Mesenchymal stem cell (in vitro differentiated cells and primary cell): ENCODE data around the gene NANOG.
"Not testable (repeated sequence)": the region's sequence is repeated elsewhere in the genome, so short reads cannot be mapped to it uniquely, and the experiment has no call there.

Experiments
- DNase-seq: peaks from one replicate; pipeline ENCODE4 v3.0.0-alpha.2; 2013
- H2AFZ ChIP-seq: one replicate; pipeline ENCODE4 v1.6.1; 2013; ENCODE audit warnings: low read depth, mild to moderate bottlenecking, control low read depth, inconsistent platforms, low read length, moderate library complexity
- H2AK5ac ChIP-seq: 2 replicates; pipeline ENCODE4 v1.6.1; 2013; ENCODE audit warnings: low read length, moderate library complexity, mild to moderate bottlenecking, inconsistent platforms; ENCODE audit not compliant: severe bottlenecking
- H2BK120ac ChIP-seq: one replicate; pipeline ENCODE4 v1.6.1; 2013; ENCODE audit warnings: low read depth, mild to moderate bottlenecking, inconsistent platforms, low read length, moderate library complexity
- H2BK12ac ChIP-seq, 2 experiments: one replicate each; pipeline ENCODE4 v1.6.1; 2013; ENCODE audit warnings: inconsistent platforms in 2 of 2, low read length in 2 of 2, mild to moderate bottlenecking in 2 of 2, moderate library complexity in 2 of 2, control low read depth in 1 of 2
- H2BK15ac ChIP-seq: one replicate; pipeline ENCODE4 v1.6.1; 2013; ENCODE audit warnings: mild to moderate bottlenecking, low read depth, inconsistent platforms; ENCODE audit not compliant: poor library complexity, severe bottlenecking
- H2BK5ac ChIP-seq: 2 replicates; pipeline ENCODE4 v1.6.1; 2013; ENCODE audit warnings: low read depth, mild to moderate bottlenecking, low read length, control low read depth, inconsistent platforms; ENCODE audit not compliant: poor library complexity, severe bottlenecking
- H3K14ac ChIP-seq, 2 experiments: one replicate each; pipeline ENCODE4 v1.6.1; 2013; ENCODE audit warnings: inconsistent platforms in 2 of 2, low read length in 2 of 2, control low read depth in 1 of 2, mild to moderate bottlenecking in 1 of 2, moderate library complexity in 1 of 2
- H3K18ac ChIP-seq, 2 experiments: one replicate each; pipeline ENCODE4 v1.6.1; 2013; ENCODE audit warnings: inconsistent platforms in 2 of 2, low read length in 2 of 2, control low read depth in 1 of 2, low read depth in 1 of 2, mild to moderate bottlenecking in 1 of 2
- H3K23ac ChIP-seq, 2 experiments: one replicate each; pipeline ENCODE4 v1.6.1; 2013; ENCODE audit warnings: inconsistent platforms in 2 of 2, low read length in 2 of 2, mild to moderate bottlenecking in 2 of 2, moderate library complexity in 2 of 2, control low read depth in 1 of 2
- H3K27ac ChIP-seq: 2 replicates; pipeline ENCODE4 v1.5.1; 2013; ENCODE audit warnings: mild to moderate bottlenecking, moderate library complexity, low read length, control low read depth, inconsistent platforms; ENCODE audit not compliant: poor library complexity, severe bottlenecking
- H3K27me3 ChIP-seq, 2 experiments: 2 replicates each; pipeline versions ENCODE4 v1.6.1 to v1.7.0; 2013; ENCODE audit warnings: low read length in 2 of 2, mild to moderate bottlenecking in 2 of 2, moderate library complexity in 2 of 2, control low read depth in 1 of 2, inconsistent platforms in 1 of 2; ENCODE audit not compliant: control insufficient read depth in 1 of 2, insufficient read depth in 1 of 2
- H3K36me3 ChIP-seq, 2 experiments: 2 replicates each; pipeline versions ENCODE4 v1.6.1 to v1.7.0; 2013; ENCODE audit warnings: low read length in 2 of 2, control low read depth in 1 of 2, inconsistent platforms in 1 of 2, low read depth in 1 of 2, mild to moderate bottlenecking in 1 of 2; ENCODE audit not compliant: insufficient read depth in 2 of 2, control insufficient read depth in 1 of 2
- H3K4ac ChIP-seq, 2 experiments: one replicate each; pipeline ENCODE4 v1.6.1; 2013; ENCODE audit warnings: inconsistent platforms in 2 of 2, low read length in 2 of 2, mild to moderate bottlenecking in 2 of 2, moderate library complexity in 2 of 2, control low read depth in 1 of 2, low read depth in 1 of 2
- H3K4me1 ChIP-seq: 2 replicates; pipeline ENCODE4 v1.6.1; 2013; ENCODE audit warnings: low read depth, low read length, control low read depth; ENCODE audit not compliant: control insufficient read depth, insufficient read depth
- H3K4me2 ChIP-seq: 2 replicates; pipeline ENCODE4 v1.6.1; 2013; ENCODE audit warnings: low read length, mild to moderate bottlenecking, inconsistent platforms; ENCODE audit not compliant: poor library complexity, severe bottlenecking
- H3K4me3 ChIP-seq, 2 experiments: 2 replicates each; pipeline versions ENCODE4 v1.5.1 to v1.7.0; 2013; ENCODE audit warnings: low read length in 2 of 2, mild to moderate bottlenecking in 2 of 2, control low read depth in 1 of 2, low read depth in 1 of 2; ENCODE audit not compliant: insufficient read depth in 1 of 2
- H3K79me1 ChIP-seq: replicated peaks from 2 replicates; pipeline ENCODE4 v1.6.1; 2013; ENCODE audit warnings: mild to moderate bottlenecking, control low read depth, low read length, inconsistent platforms; ENCODE audit not compliant: poor library complexity, severe bottlenecking
- H3K9ac ChIP-seq: 2 replicates; pipeline ENCODE4 v1.7.0; 2013; ENCODE audit warnings: mild to moderate bottlenecking, low read length, moderate library complexity
- H3K9me3 ChIP-seq: 2 replicates; pipeline ENCODE4 v1.7.0; 2013; ENCODE audit warnings: mild to moderate bottlenecking, low read length; ENCODE audit not compliant: control insufficient read depth
- H4K8ac ChIP-seq: one replicate; pipeline ENCODE4 v1.6.1; 2013; ENCODE audit warnings: inconsistent platforms, mild to moderate bottlenecking, low read length, moderate library complexity
- H4K91ac ChIP-seq: one replicate; pipeline ENCODE4 v1.6.1; 2013; ENCODE audit warnings: mild to moderate bottlenecking, low read length, inconsistent platforms
- WGBS: methylation state at CpG from one replicate; pipeline ENCODE4 v1.1.7; 2013; ENCODE audit warnings: mixed read lengths; 5-methylcytosine and 5-hydroxymethylcytosine counted together

The NANOG gene

GRCh38 chr12:7798750-7799308 is 9.6 kb downstream of the NANOG start:
- not testable (repeated sequence) for H3K23ac ChIP-seq, H3K27ac ChIP-seq, H4K91ac ChIP-seq, H3K36me3 ChIP-seq, H2BK120ac ChIP-seq, H2BK15ac ChIP-seq, H3K14ac ChIP-seq, H3K4ac ChIP-seq, H2BK5ac ChIP-seq, H3K4me3 ChIP-seq, H4K8ac ChIP-seq, H3K4me2 ChIP-seq, H3K18ac ChIP-seq, DNase-seq, H3K27me3 ChIP-seq, H3K9me3 ChIP-seq, H2AK5ac ChIP-seq, H3K9ac ChIP-seq, H3K4me1 ChIP-seq, H2AFZ ChIP-seq, H2BK12ac ChIP-seq, H3K79me1 ChIP-seq
- WGBS: no CpG with 5 or more reads among the region's 4 CpGs

GRCh38 chr12:7801460-7801859 is 12.3 kb downstream of the NANOG start:
- no peaks in the 10 kb centered on the region for H3K9me3 ChIP-seq
- H4K91ac ChIP-seq: no peak overlapping the region
- no peak overlapping the region for H3K9ac ChIP-seq
- H3K14ac ChIP-seq: no peak overlapping the region
- no peak overlapping the region for H2BK5ac ChIP-seq
- H2BK15ac ChIP-seq: no peak overlapping the region
- no peak overlapping the region for H2BK12ac ChIP-seq
- no peaks in the 10 kb centered on the region for H3K36me3 ChIP-seq
- no peak overlapping the region for H3K4me2 ChIP-seq
- no peaks in the 10 kb centered on the region for H3K27me3 ChIP-seq
- no peak overlapping the region for H3K18ac ChIP-seq
- no peak overlapping the region for H3K4me3 ChIP-seq
- no peak overlapping the region for H3K23ac ChIP-seq
- H2AK5ac ChIP-seq: no peak overlapping the region
- DNase-seq: no peak
- H3K27ac ChIP-seq: no peak overlapping the region
- no peak overlapping the region for H3K4ac ChIP-seq
- no peak overlapping the region for H4K8ac ChIP-seq
- H3K79me1 ChIP-seq: no peaks in the 10 kb centered on the region
- 90% methylated on average over 4 of the region's 4 CpGs for WGBS
- peak overlapping the region; percentile 5 for H2BK120ac ChIP-seq
- no peak overlapping the region for H2AFZ ChIP-seq
- H3K4me1 ChIP-seq: peaks cover 8% of the 10 kb centered on the region

- H3K14ac ChIP-seq, H2BK12ac ChIP-seq, H2BK120ac ChIP-seq, H3K27ac ChIP-seq, H3K18ac ChIP-seq, H4K91ac ChIP-seq, H3K9me3 ChIP-seq, H4K8ac ChIP-seq, H2AK5ac ChIP-seq, H2AFZ ChIP-seq, H3K4ac ChIP-seq, H3K4me3 ChIP-seq, H2BK15ac ChIP-seq, H3K4me2 ChIP-seq, DNase-seq, H3K79me1 ChIP-seq, H3K36me3 ChIP-seq, H3K4me1 ChIP-seq, H3K27me3 ChIP-seq, H3K23ac ChIP-seq, H2BK5ac ChIP-seq: not testable (repeated sequence)
- H3K9ac ChIP-seq: peak overlapping the region; percentile 54
- 94% methylated on average over 5 of the region's 6 CpGs for WGBS
Observed at GRCh38 chr12:7806319-7806718, 17.1 kb downstream of the NANOG start.

GRCh38 chr12:7806863-7807487 is 17.8 kb downstream of the NANOG start:
- Histone ChIP-seq H3K79me1 (no peaks in the 10 kb centered on the region), H3K27ac (no peak overlapping the region), H3K9ac (peak overlapping the region; percentile 54), H3K4me2 (no peak overlapping the region), H2BK5ac (no peak overlapping the region), H3K4me3 (no peak overlapping the region), H3K23ac (no peak overlapping the region), H2BK12ac (no peak overlapping the region), H3K4me1 (peaks cover 3% of the 10 kb centered on the region), H3K36me3 (no peaks in the 10 kb centered on the region), H2AK5ac (no peak overlapping the region), H2AFZ (no peak overlapping the region), H3K18ac (no peak overlapping the region), H3K27me3 (peaks cover 0 to 3% of the 10 kb centered on the region in 2 experiments), H3K4ac (no peak overlapping the region), H4K8ac (no peak overlapping the region), H2BK15ac (no peak overlapping the region), H2BK120ac (no peak overlapping the region), H4K91ac (no peak overlapping the region), H3K14ac (no peak overlapping the region), H3K9me3 (no peaks in the 10 kb centered on the region)
- DNase-seq: peak; percentile 75
- WGBS: 0% methylated on average over 1 of the region's 2 CpGs
